WTC11 (cell line): ENCODE results near the gene CAMTA1. TPM values are rescaled to one million over a fixed set of nuclear protein-coding genes. Genes with fewer than 3 reads are reported as not detected.

Experiments
- ATAC-seq: fragments of 200-7000 bp; cut with Tn5 transposase; 2 replicates; pipeline ENCODE4 v1.10.0; 2021; ENCODE audit warnings: mild to moderate bottlenecking, moderate library complexity
- CTCF ChIA-PET: fragments of 300-600 bp; sonication (Branson Sonifier 250); formaldehyde crosslinking; loops from one replicate; lab custom pipeline; 2021; ENCODE audit warnings: antibody characterized with exemption; lab: Charles Lee
- POLR2A ChIA-PET: fragments of 350-600 bp; sonication (Branson Sonifier 250); formaldehyde crosslinking; loops from one replicate; lab custom pipeline; 2021; ENCODE audit warnings: antibody characterized with exemption; lab: Charles Lee
- DNase-seq: peaks from one replicate; pipeline ENCODE4 v3.0.0; 2021; ENCODE audit warnings: low spot score
- H3K27ac Mint-ChIP-seq: 2 replicates; pipeline ENCODE4 v1.8.0; 2021; ENCODE audit warnings: mixed read lengths
- H3K27me3 Mint-ChIP-seq: 2 replicates; pipeline ENCODE4 v1.8.0; 2021; ENCODE audit warnings: low read depth, mild to moderate bottlenecking, moderate library complexity, mixed read lengths
- H3K36me3 Mint-ChIP-seq: 2 replicates; pipeline ENCODE4 v1.8.0; 2021; ENCODE audit warnings: mixed read lengths
- H3K4me1 Mint-ChIP-seq: 2 replicates; pipeline ENCODE4 v1.8.0; 2022; ENCODE audit warnings: mixed read lengths
- H3K4me3 Mint-ChIP-seq: 2 replicates; pipeline ENCODE4 v1.8.0; 2021; ENCODE audit warnings: mild to moderate bottlenecking, moderate library complexity, mixed read lengths
- H3K9me3 Mint-ChIP-seq: 2 replicates; pipeline ENCODE4 v1.8.0; 2021; ENCODE audit warnings: mixed read lengths
- ELF4 ChIP-seq: sonication (generic); formaldehyde crosslinking; IDR thresholded peaks from 2 replicates; pipeline ENCODE4 v1.8.1; 2022; ENCODE audit warnings: low read depth, mild to moderate bottlenecking, moderate library complexity, missing genetic modification reagents
- FOXP1 ChIP-seq: sonication (generic); formaldehyde crosslinking; IDR thresholded peaks from 2 replicates; pipeline ENCODE4 v1.8.0; 2022; ENCODE audit warnings: missing genetic modification reagents, mild to moderate bottlenecking, moderate library complexity, borderline replicate concordance
- GABPB1 ChIP-seq: sonication (generic); formaldehyde crosslinking; IDR thresholded peaks from 2 replicates; pipeline ENCODE4 v1.8.1; 2023; ENCODE audit warnings: mild to moderate bottlenecking, missing genetic modification reagents
- KAT7 ChIP-seq: sonication (generic); formaldehyde crosslinking; IDR thresholded peaks from 2 replicates; pipeline ENCODE4 v1.8.1; 2023; ENCODE audit warnings: missing genetic modification reagents, mild to moderate bottlenecking, borderline replicate concordance
- MYBL2 ChIP-seq: sonication (generic); formaldehyde crosslinking; IDR thresholded peaks from 2 replicates; pipeline ENCODE4 v1.8.1; 2023; ENCODE audit warnings: mild to moderate bottlenecking, moderate library complexity, missing genetic modification reagents
- TEAD1 ChIP-seq: sonication (generic); formaldehyde crosslinking; IDR thresholded peaks from 2 replicates; pipeline ENCODE4 v1.8.0; 2022; ENCODE audit warnings: mild to moderate bottlenecking, missing genetic modification reagents
- ZNF138 ChIP-seq: sonication (generic); formaldehyde crosslinking; conservative IDR thresholded peaks from 2 replicates; pipeline ENCODE4 v1.8.1; 2022; ENCODE audit warnings: mild to moderate bottlenecking, moderate library complexity, missing genetic modification reagents
- ZNF232 ChIP-seq: sonication (generic); formaldehyde crosslinking; IDR thresholded peaks from 2 replicates; pipeline ENCODE4 v1.8.0; 2022; ENCODE audit warnings: mild to moderate bottlenecking, missing genetic modification reagents
- ZNF416 ChIP-seq: fragments of 250-450 bp; sonication (Bioruptor Pico); IDR thresholded peaks from 2 replicates; pipeline ENCODE4 v1.9.0; 2021; ENCODE audit warnings: mild to moderate bottlenecking, inconsistent platforms
- ZNF423 ChIP-seq: fragments of 250-450 bp; sonication (Bioruptor Pico); IDR thresholded peaks from 2 replicates; pipeline ENCODE4 v2.1.2; 2022; ENCODE audit warnings: mild to moderate bottlenecking, moderate library complexity
- total RNA-seq: library from RNA; stranded (reverse); gene quantifications from 3 replicates; pipeline ENCODE4 v1.2.3, GENCODE V29; 2021
- TF ChIP-seq, protein P1 (sequence below): sonication (generic); formaldehyde crosslinking; IDR thresholded peaks from 2 replicates; pipeline ENCODE4 v1.8.1; 2023; ENCODE audit warnings: mild to moderate bottlenecking, missing genetic modification reagents, borderline replicate concordance
- TF ChIP-seq, protein P2 (sequence below): sonication (generic); formaldehyde crosslinking; conservative IDR thresholded peaks from 2 replicates; pipeline ENCODE4 v1.8.1; 2022; ENCODE audit warnings: mild to moderate bottlenecking, missing genetic modification reagents
- TF ChIP-seq, protein P3 (sequence below): sonication (generic); formaldehyde crosslinking; IDR thresholded peaks from 2 replicates; pipeline ENCODE4 v1.8.0; 2022; ENCODE audit warnings: mild to moderate bottlenecking, missing genetic modification reagents
- TF ChIP-seq, protein P4 (sequence below): sonication (generic); formaldehyde crosslinking; IDR thresholded peaks from 2 replicates; pipeline ENCODE4 v1.8.0; 2022; ENCODE audit warnings: mild to moderate bottlenecking, missing genetic modification reagents
- TF ChIP-seq, protein P5 (sequence below): sonication (generic); formaldehyde crosslinking; conservative IDR thresholded peaks from 2 replicates; pipeline ENCODE4 v1.8.1; 2023; ENCODE audit warnings: mild to moderate bottlenecking, low read depth, missing genetic modification reagents, moderate library complexity
- TF ChIP-seq, protein P6 (sequence below): sonication (generic); formaldehyde crosslinking; IDR thresholded peaks from 2 replicates; pipeline ENCODE4 v1.8.1; 2022; ENCODE audit warnings: mild to moderate bottlenecking, moderate library complexity, missing genetic modification reagents

The CAMTA1 gene
- total RNA-seq, 1 experiment from 2014 or later: 86.4 TPM

DNA sequence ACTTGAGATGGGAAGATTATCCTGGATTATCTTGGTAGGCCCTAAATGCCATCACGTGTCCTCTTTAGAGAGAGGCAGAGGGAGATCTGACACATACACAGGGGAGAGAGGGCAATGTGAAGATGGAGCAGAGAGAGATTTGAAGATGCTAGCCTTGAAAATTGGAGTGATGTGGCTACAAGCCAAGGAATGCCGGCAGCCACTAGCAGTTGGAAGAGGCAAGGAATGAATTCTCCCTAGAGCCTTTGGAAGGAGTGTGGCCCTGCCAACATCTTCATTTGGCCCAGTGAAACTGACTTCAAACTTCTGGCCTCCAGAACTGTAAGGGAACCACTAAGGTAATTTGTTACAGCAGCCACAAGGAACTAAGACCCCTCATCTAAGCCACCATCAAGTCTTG, 8.9 kb upstream of the CAMTA1 start (continued):
- TF ChIP-seq, protein P1, sequence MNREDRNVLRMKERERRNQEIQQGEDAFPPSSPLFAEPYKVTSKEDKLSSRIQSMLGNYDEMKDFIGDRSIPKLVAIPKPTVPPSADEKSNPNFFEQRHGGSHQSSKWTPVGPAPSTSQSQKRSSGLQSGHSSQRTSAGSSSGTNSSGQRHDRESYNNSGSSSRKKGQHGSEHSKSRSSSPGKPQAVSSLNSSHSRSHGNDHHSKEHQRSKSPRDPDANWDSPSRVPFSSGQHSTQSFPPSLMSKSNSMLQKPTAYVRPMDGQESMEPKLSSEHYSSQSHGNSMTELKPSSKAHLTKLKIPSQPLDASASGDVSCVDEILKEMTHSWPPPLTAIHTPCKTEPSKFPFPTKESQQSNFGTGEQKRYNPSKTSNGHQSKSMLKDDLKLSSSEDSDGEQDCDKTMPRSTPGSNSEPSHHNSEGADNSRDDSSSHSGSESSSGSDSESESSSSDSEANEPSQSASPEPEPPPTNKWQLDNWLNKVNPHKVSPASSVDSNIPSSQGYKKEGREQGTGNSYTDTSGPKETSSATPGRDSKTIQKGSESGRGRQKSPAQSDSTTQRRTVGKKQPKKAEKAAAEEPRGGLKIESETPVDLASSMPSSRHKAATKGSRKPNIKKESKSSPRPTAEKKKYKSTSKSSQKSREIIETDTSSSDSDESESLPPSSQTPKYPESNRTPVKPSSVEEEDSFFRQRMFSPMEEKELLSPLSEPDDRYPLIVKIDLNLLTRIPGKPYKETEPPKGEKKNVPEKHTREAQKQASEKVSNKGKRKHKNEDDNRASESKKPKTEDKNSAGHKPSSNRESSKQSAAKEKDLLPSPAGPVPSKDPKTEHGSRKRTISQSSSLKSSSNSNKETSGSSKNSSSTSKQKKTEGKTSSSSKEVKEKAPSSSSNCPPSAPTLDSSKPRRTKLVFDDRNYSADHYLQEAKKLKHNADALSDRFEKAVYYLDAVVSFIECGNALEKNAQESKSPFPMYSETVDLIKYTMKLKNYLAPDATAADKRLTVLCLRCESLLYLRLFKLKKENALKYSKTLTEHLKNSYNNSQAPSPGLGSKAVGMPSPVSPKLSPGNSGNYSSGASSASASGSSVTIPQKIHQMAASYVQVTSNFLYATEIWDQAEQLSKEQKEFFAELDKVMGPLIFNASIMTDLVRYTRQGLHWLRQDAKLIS: no peak
- TF ChIP-seq KAT7 (no peak), MYBL2 (CRISPR knock-in tag) (no peak), ZNF232 (CRISPR knock-in tag) (no peak), ZNF423 (CRISPR knock-in tag) (no peak), GABPB1 (CRISPR knock-in tag) (no peak)
- TF ChIP-seq, protein P2, sequence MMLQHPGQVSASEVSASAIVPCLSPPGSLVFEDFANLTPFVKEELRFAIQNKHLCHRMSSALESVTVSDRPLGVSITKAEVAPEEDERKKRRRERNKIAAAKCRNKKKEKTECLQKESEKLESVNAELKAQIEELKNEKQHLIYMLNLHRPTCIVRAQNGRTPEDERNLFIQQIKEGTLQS: no peak
- TF ChIP-seq, protein P3, sequence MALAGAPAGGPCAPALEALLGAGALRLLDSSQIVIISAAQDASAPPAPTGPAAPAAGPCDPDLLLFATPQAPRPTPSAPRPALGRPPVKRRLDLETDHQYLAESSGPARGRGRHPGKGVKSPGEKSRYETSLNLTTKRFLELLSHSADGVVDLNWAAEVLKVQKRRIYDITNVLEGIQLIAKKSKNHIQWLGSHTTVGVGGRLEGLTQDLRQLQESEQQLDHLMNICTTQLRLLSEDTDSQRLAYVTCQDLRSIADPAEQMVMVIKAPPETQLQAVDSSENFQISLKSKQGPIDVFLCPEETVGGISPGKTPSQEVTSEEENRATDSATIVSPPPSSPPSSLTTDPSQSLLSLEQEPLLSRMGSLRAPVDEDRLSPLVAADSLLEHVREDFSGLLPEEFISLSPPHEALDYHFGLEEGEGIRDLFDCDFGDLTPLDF (CRISPR knock-in tag): no peak
- TF ChIP-seq, protein P4, sequence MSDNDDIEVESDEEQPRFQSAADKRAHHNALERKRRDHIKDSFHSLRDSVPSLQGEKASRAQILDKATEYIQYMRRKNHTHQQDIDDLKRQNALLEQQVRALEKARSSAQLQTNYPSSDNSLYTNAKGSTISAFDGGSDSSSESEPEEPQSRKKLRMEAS (CRISPR knock-in tag): no peak

DNA sequence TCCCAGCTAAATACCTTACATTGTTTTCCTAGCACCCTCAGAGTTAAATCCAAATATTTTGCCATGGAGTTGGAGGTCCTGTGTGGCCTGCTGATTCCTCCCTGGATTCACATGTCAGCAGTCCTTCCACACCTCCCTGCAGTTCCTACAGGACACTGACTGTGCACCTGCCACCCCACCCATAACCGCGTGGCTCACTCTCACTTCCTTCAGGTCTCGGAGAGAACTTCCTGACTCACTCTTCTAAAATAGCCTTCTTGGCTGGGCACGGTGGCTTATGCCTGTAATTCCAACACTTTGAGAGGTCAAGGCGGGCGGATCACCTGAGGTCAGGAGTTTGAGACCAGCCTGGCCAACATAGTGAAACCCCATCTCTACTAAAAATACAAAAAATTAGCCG, 8.4 kb upstream of the CAMTA1 start:
- CTCF ChIA-PET: no interaction called here
- peaks cover 15% of the 10 kb centered on the region for H3K9me3 Mint-ChIP-seq
- no peaks in the 10 kb centered on the region; the same call in 1 of the 2 replicates for H3K36me3 Mint-ChIP-seq
- TF ChIP-seq FOXP1 (CRISPR knock-in tag) (no peak), MYBL2 (CRISPR knock-in tag) (no peak), ZNF416 (no peak), ZNF138 (CRISPR knock-in tag) (no peak), KAT7 (no peak), ELF4 (CRISPR knock-in tag) (no peak), TEAD1 (CRISPR knock-in tag) (no peak)
- TF ChIP-seq, protein P5, sequence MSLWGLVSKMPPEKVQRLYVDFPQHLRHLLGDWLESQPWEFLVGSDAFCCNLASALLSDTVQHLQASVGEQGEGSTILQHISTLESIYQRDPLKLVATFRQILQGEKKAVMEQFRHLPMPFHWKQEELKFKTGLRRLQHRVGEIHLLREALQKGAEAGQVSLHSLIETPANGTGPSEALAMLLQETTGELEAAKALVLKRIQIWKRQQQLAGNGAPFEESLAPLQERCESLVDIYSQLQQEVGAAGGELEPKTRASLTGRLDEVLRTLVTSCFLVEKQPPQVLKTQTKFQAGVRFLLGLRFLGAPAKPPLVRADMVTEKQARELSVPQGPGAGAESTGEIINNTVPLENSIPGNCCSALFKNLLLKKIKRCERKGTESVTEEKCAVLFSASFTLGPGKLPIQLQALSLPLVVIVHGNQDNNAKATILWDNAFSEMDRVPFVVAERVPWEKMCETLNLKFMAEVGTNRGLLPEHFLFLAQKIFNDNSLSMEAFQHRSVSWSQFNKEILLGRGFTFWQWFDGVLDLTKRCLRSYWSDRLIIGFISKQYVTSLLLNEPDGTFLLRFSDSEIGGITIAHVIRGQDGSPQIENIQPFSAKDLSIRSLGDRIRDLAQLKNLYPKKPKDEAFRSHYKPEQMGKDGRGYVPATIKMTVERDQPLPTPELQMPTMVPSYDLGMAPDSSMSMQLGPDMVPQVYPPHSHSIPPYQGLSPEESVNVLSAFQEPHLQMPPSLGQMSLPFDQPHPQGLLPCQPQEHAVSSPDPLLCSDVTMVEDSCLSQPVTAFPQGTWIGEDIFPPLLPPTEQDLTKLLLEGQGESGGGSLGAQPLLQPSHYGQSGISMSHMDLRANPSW: no peak
- TF ChIP-seq, protein P6, sequence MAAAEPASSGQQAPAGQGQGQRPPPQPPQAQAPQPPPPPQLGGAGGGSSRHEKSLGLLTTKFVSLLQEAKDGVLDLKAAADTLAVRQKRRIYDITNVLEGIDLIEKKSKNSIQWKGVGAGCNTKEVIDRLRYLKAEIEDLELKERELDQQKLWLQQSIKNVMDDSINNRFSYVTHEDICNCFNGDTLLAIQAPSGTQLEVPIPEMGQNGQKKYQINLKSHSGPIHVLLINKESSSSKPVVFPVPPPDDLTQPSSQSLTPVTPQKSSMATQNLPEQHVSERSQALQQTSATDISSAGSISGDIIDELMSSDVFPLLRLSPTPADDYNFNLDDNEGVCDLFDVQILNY (CRISPR knock-in tag): no peak
- TF ChIP-seq, all 79 proteins: peak for 0
- no peak for DNase-seq
- no peak for ATAC-seq
- Mint-ChIP-seq H3K27ac (no peak overlapping the region), H3K4me1 (peaks cover 8% of the 10 kb centered on the region), H3K4me3 (no peak overlapping the region), H3K27me3 (no peaks in the 10 kb centered on the region; the same call in 1 of the 2 replicates)
- POLR2A ChIA-PET: no interaction called here
